Measurements from ENCODE around the gene POC5.
A peak's percentile ranks its signal among the peaks of the same experiment; 100 is the strongest.
"Not testable (repeated sequence)": the region's sequence is repeated elsewhere in the genome, so short reads cannot be mapped to it uniquely, and the experiment has no call there.

The POC5 gene

DNA sequence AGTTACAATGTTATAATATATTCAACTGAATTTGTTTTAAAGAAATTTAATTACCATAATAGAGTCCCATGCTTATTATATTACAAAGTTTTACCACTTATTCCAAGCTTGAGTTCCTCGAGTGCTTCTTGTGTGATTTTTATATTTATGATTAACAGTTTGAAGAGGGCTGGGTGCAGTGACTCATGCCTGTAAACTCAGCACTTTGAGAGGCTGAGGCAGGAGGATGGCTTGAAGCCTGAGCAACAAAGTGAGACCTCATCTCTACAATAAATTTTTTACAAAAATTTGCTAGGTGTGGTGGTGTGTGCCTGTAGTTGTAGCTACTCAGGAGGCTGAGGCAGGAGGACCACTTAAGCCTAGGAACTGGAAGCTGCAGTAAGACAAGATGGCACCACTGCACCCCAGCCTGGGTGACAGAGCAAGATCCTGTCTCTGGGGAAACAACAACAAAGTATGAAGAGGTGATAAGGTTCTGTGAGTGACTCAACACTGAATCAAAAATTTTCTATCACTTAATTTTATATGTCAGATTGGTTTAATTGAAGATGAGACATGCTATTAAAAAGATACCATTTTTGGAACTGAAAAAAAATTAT lies 9.2 kb downstream of the POC5 start:
- DNase-seq (ENCODE audit: low read depth, low spot score): no peak
- H3K4me3 ChIP-seq (ENCODE audit: low read length): no peak overlapping the region

DNA sequence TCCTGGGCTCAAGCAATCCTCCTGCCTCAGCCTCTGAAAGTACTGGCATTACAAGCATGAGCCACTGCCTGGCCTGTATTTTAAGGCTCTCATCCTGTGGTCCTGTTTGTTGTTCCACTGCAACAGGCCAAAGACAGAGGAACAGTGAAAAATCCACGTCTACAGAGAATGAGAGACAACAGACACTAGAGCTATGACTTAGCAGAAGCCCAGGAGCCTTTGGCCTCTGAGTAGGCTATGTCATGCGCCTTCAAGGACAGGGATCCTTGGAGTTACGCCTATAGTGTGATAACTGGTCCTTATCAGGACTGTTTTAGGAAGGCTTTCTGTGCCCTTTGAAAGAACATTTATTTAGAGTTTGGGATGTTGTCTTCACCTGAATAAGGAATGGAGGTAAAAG lies 10.5 kb downstream of the POC5 start:
- no peak for DNase-seq (ENCODE audit: low read depth, low spot score)
- no peak overlapping the region for H3K4me3 ChIP-seq (ENCODE audit: low read length)

DNA sequence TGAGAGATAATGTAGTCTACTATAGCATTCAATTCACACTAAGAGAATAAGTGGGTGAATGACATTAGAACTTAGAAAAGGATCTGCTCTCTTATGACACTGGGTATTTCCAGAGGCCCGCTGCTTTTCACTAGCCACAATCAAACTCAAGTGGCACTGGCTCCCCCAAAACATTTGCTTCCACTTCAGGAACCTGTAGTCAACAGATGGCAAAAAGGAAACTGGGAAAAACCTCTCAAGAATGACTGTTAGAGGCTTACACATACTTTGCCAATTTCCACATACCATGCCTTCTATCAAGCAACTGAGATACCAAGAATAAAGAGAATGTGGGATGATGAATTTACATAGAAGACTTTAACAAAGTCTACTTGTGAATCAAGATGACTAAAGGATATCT lies 11.2 kb downstream of the POC5 start:
- DNase-seq (ENCODE audit: low read depth, low spot score): no peak

DNA sequence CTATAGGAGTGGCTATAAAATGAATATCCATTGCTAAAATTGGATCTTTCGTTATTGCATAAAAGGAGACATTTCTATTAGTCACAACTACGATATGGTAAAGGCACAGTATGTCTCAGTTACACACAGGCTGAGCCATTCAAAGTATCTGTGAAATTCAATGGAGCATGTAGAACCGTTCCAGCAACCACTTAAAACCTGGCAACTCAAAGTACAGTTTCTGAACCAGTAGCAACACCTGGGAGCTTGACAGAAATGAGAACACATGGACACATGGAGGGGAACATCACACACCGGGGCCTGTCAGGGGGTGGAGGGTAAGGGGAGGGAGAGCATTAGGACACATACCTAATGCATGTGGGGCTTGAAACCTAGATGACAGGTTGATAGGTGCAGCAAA lies 15.4 kb downstream of the POC5 start:
- H3K4me3 ChIP-seq (ENCODE audit: low read length): no peak overlapping the region
- DNase-seq (ENCODE audit: low read depth, low spot score): no peak

More for the DNA sequence above, 11.2 kb downstream of the POC5 start:
- no peak overlapping the region for H3K4me3 ChIP-seq (ENCODE audit: low read length)

DNA sequence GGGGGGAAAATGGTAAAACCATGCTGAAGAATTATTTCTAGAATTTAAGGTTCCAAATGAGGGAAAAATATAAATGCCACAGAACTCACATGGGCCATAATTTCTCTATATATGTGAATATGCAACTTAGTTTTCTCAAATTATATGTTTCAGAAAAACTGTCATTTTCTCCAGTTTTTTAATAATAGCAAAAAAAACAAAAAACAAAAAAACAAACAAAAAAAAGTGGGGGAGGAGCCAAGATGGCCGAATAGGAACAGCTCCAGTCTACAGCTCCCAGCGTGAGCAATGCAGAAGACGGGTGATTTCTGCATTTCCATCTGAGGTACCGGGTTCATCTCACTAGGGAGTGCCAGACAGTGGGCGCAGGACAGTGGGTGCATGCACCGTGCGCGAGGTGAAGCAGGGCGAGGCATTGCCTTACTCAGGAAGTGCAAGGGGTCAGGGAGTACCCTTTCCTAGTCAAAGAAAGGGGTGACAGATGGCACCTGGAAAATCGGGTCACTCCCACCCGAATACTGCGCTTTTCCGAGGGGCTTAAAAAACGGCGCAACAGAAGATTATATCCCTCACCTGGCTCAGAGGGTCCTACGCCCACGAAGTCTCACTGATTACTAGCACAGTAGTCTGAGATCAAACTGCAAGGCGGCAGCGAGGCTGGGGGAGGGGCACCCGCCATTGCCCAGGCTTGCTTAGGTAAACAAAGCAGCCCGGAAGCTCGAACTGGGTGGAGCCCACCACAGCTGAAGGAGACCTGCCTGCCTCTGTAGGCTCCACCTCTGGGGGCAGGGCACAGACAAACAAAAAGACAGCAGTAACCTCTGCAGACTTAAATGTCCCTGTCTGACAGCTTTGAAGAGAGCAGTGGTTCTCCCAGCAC lies 21.5 kb downstream of the POC5 start:
- not testable (repeated sequence) for H3K4me3 ChIP-seq (ENCODE audit: low read length); DNase-seq (ENCODE audit: low read depth, low spot score)

DNA sequence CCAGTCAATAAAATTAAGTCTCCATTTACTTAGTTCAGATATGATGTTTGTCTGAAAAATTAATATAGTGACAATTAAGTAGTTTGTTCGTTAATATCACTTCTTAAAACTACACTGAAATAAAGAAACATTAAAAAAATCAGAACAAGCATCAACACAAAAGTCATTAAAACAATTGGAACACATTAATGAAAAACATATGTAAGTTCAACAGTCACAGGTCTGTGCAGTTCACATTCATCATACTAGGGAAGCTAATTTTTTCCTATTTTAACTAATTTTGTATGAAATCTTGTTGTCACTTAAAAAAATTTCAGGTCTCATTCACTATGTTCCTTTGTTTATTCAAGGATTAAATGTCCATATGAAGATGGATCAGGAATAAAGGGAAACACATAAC lies 22.5 kb downstream of the POC5 start:
- no peak overlapping the region for H3K4me3 ChIP-seq (ENCODE audit: low read length)
- DNase-seq (ENCODE audit: low read depth, low spot score): no peak

- no peak overlapping the region for H3K4me3 ChIP-seq (ENCODE audit: low read length)
- no peak for DNase-seq (ENCODE audit: low read depth, low spot score)
Observed at GRCh38 chr5:75690669-75691068, 26.6 kb downstream of the POC5 start.

GRCh38 chr5:75686480-75686879 lies 30.8 kb downstream of the POC5 start:
- H3K4me3 ChIP-seq (ENCODE audit: low read length): no peak overlapping the region
- DNase-seq (ENCODE audit: low read depth, low spot score): no peak

DNA sequence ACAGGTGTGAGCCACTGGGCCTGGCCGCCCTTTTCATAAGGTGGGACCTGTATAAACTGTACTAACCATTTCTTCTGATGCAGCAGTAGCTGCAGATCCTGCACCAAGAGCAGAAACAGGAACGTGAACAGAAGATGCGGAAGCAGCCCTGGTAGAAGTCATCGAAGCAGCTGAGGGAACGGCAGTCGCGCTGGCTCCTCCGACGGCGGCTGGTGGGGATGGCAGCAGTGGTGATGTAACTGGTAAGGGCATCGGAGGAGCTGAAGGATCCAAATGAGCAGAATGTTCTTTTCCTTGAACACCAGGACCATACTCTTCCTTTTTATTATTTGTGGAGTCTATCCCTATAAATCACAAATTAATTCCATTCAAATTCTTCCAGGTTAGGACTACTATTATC lies 32.1 kb downstream of the POC5 start:
- DNase-seq (ENCODE audit: low read depth, low spot score): no peak
- no peak overlapping the region for H3K4me3 ChIP-seq (ENCODE audit: low read length)

DNA sequence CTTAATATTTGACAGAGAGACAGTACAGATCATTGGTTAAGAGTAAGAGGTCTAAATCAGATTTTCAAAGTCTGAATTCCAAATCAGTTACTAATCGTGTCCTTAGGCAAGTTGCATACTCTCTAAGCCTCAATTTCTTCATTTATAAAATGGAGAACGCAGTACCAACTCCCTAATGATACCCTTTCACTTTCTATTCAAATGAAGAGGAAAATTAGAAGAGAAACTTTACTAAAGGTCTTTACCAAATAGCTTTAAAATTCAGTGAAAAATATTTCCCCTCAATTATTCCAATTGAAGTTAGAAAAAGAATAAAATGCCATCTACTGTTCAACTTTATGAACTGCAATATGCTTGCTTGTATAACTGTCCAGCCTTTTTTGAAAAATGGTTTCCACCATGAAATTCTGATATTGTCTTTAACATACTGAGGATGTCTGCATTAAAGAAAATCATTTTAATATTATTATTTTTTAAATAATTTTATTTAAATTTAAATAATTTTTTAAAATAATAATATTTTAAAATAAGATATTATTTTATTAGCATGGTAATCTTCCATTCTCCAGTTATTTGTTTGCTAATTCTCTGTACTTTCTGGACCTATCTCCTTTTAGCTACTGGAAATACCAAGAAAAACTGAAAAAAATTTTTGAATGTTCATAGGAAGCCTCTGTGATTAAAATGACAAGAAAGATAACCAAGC lies 36.0 kb downstream of the POC5 start:
- peak; percentile 39 for DNase-seq (ENCODE audit: low read depth, low spot score)
- no peak overlapping the region for H3K4me3 ChIP-seq (ENCODE audit: low read length)

- H3K4me3 ChIP-seq (ENCODE audit: low read length): no peak overlapping the region
- no peak for DNase-seq (ENCODE audit: low read depth, low spot score)
Observed at GRCh38 chr5:75678155-75678554, 39.1 kb downstream of the POC5 start.

DNA sequence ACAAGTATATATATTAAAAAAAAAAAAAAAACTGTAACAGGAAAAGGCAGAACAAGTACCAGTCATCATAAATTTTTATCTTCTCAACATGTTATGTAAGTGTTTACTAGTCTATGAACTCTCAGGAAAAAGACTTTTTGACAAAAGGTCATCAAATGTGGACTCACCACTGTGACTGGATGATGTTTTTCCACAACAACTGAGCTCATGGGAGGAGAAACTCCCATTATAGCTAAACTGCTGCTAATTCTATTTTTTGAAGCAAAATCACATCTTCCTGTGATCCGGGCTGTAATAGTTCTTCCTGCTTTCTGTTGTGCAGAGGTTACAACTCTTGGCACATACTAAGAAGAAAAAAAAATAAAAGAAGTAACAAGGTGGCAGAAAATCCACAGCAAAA lies 39.6 kb downstream of the POC5 start:
- H3K4me3 ChIP-seq (ENCODE audit: low read length): no peak overlapping the region
- DNase-seq (ENCODE audit: low read depth, low spot score): no peak

- no peak overlapping the region for H3K4me3 ChIP-seq (ENCODE audit: low read length)
- no peak for DNase-seq (ENCODE audit: low read depth, low spot score)
Observed at GRCh38 chr5:75675783-75676182, 41.5 kb downstream of the POC5 start.

GRCh38 chr5:75672616-75673015 lies 44.6 kb downstream of the POC5 start:
- DNase-seq (ENCODE audit: low read depth, low spot score): no peak

GRCh38 chr5:75671506-75671905 lies 45.7 kb downstream of the POC5 start:
- H3K4me3 ChIP-seq (ENCODE audit: low read length): no peak overlapping the region
- DNase-seq (ENCODE audit: low read depth, low spot score): no peak

More at GRCh38 chr5:75672616-75673015, 44.6 kb downstream of the POC5 start:
- H3K4me3 ChIP-seq (ENCODE audit: low read length): no peak overlapping the region

GRCh38 chr5:75670577-75670976 lies 46.7 kb downstream of the POC5 start:
- no peak for DNase-seq (ENCODE audit: low read depth, low spot score)
- H3K4me3 ChIP-seq (ENCODE audit: low read length): no peak overlapping the region

GRCh38 chr5:75668977-75669689 lies 48.1 kb downstream of the POC5 start:
- DNase-seq (ENCODE audit: low read depth, low spot score): no peak

GRCh38 chr5:75668445-75668844 lies 48.8 kb downstream of the POC5 start:
- H3K4me3 ChIP-seq (ENCODE audit: low read length): no peak overlapping the region
- no peak for DNase-seq (ENCODE audit: low read depth, low spot score)

More at GRCh38 chr5:75668977-75669689, 48.1 kb downstream of the POC5 start:
- H3K4me3 ChIP-seq (ENCODE audit: low read length): no peak overlapping the region

GRCh38 chr5:75667586-75667985 lies 49.7 kb downstream of the POC5 start:
- no peak for DNase-seq (ENCODE audit: low read depth, low spot score)
- H3K4me3 ChIP-seq (ENCODE audit: low read length): no peak overlapping the region

All from Jurkat, Clone E6-1 (cell line).